ENCODE measurements around the gene PRKD1. TPM values are rescaled to one million over a fixed set of nuclear protein-coding genes. Genes with fewer than 3 reads are reported as not detected.

The PRKD1 gene
- total RNA-seq = 1 to 10 TPM; 2.1 to 8.9 (median 5.2) TPM
- polyA plus RNA-seq = 1 to 10 TPM; 1.0 to 1.8 (median 1.5) TPM
- long read RNA-seq, donor 1, partial matches to known transcripts = 5 of 5 reads
- long read RNA-seq, donor 1, other reads (novel, unspliced or antisense) = 0 of 5 reads
- long read RNA-seq, donor 2 = 0 reads

DNA sequence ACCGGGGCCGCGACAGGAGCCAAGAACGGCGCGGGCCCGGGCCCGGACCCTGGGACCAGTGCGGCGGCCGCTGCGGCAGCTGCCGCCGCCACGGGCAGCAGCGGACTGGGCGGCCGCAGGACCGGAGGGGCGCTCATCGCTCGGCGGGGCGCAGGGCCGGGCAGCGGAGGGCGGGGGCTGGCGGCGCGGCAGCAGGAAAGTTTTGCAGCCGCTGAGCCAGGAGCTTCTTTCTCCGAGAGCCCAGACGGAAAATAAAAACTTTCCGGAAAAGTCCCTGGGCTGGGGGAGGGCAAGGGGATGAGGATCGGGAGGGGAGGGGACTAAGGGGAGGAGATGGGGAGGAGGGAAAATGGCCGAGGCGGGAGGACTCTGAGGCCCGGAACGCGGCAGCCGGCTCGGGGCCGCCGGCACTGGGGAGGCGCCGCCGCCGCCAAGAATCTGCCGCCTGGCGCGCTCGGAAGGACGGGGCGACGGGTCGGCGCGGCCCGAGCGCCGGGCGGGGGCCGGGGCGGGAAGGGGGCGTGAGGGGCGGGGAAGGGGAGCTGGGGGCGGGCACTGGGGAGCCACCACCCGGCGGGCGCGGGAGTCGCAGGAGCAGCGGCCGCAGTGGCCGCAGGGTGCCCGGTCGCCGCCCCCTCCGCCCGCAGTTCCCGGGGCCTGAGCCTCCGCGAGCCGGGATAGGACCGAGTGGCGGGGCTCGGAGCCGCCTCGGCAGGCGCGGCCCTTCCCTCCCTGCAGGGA is at the start of gene PRKD1:
TSS of gene PRKD1 (minus strand) at position 472 of the 741 bp plus-strand sequence.
- intact Hi-C loops (cut with DNase I; ENCODE audit: low total_unique reads) = no loop called here
- TF ChIP-seq POLR2AphosphoS5 (IDR thresholded peaks at IDR 0.05) (peak in 1 of 3 donors; percentile 6), POLR2A (IDR thresholded peaks at IDR 0.05) (no peak)
- TF ChIP-seq, protein P1, sequence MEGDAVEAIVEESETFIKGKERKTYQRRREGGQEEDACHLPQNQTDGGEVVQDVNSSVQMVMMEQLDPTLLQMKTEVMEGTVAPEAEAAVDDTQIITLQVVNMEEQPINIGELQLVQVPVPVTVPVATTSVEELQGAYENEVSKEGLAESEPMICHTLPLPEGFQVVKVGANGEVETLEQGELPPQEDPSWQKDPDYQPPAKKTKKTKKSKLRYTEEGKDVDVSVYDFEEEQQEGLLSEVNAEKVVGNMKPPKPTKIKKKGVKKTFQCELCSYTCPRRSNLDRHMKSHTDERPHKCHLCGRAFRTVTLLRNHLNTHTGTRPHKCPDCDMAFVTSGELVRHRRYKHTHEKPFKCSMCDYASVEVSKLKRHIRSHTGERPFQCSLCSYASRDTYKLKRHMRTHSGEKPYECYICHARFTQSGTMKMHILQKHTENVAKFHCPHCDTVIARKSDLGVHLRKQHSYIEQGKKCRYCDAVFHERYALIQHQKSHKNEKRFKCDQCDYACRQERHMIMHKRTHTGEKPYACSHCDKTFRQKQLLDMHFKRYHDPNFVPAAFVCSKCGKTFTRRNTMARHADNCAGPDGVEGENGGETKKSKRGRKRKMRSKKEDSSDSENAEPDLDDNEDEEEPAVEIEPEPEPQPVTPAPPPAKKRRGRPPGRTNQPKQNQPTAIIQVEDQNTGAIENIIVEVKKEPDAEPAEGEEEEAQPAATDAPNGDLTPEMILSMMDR (IDR thresholded peaks at IDR 0.05 in 8 of 11, conservative IDR thresholded peaks at IDR 0.05 in 3 of 11) = peak in 5 of 11 experiments; percentile 31 to 47 (median 33)
- peaks cover 0 to 51% (median 12%) of the 10 kb centered on the region in 7 donors for H3K27me3 ChIP-seq (replicated peaks in 1 of 7)

DNA sequence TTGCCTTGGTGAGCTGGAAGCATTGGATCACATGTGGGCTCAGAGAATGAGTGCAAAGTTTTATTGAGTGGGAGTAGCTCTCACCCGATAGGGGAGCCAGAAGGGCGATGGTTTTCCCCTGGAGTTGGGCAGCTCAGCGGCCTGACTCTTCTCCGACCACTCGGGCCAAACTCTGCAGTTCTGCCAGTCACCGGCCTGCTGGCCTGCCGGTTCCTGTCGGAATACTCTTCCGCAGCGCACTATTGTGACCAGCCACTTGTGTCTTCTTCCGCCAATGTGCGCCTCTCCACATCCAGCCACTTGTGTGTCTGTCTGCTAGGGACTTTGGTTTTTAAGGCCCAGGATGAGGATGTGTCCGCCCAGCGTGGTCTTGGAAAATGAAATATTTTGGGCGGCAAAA is 43.5 kb upstream of the PRKD1 start:
- H3K4me1 ChIP-seq = no peaks in the 10 kb centered on the region
- H3K36me3 ChIP-seq = no peaks in the 10 kb centered on the region
- intact Hi-C loops (cut with DNase I; ENCODE audit: low total_unique reads) = no loop called here
- no peak overlapping the region for H3K4me3 ChIP-seq
- H3K9me3 ChIP-seq = peaks cover 0 to 7% (median 0%) of the 10 kb centered on the region in 8 donors
- no peaks in the 10 kb centered on the region for H3K27me3 ChIP-seq (replicated peaks in 1 of 7)
- H3K27ac ChIP-seq = no peak overlapping the region
- no peak for DNase-seq
- 93 to 98% (median 94%) methylated on average over 14 to 15 of the region's 15 CpGs for WGBS, 5 donors
- no peak for TF ChIP-seq POLR2AphosphoS5 (IDR thresholded peaks at IDR 0.05)
- TF ChIP-seq, protein P1 (IDR thresholded peaks at IDR 0.05 in 8 of 11, conservative IDR thresholded peaks at IDR 0.05 in 3 of 11) = no peak
- TF ChIP-seq POLR2A (IDR thresholded peaks at IDR 0.05) = no peak

More for the DNA sequence above, at the start of gene PRKD1:
- H3K4me1 ChIP-seq = peaks cover 0 to 21% (median 12%) of the 10 kb centered on the region in 6 donors
- peak within 1 kb of the TSS; percentile 36 to 83 (median 59) for H3K4me3 ChIP-seq
- H3K9me3 ChIP-seq = no peaks in the 10 kb centered on the region
- peak within 1 kb of the TSS in 7 of 8 donors; percentile 25 to 73 (median 61) for H3K27ac ChIP-seq
- H3K36me3 ChIP-seq = no peaks in the 10 kb centered on the region
- WGBS, 5 donors = 1 to 5% (median 2%) methylated on average over 37 to 91 of the region's 91 CpGs
- DNase-seq = peak; percentile 81

DNA sequence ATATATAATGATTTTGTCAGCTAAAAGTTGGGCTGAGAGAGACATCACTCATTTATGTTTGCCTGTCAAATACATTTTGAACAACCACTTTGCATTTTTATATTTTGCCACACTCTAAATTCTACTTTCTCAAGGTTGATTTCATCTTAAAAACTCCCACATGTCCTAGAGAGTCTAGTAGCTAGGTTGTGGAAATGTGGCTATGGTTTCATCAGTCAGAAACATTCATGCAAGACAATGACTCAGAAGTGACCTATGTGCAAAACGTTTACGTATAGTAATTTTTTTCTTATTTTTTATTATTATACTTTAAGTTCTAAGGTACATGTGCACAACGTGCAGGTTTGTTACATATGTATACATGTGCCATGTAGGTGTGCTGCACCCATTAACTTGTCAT is 27.4 kb upstream of the PRKD1 start:
- TF ChIP-seq, protein P1 (IDR thresholded peaks at IDR 0.05 in 8 of 11, conservative IDR thresholded peaks at IDR 0.05 in 3 of 11) = no peak
- TF ChIP-seq POLR2AphosphoS5 (IDR thresholded peaks at IDR 0.05) (no peak), POLR2A (IDR thresholded peaks at IDR 0.05) (no peak)
- Histone ChIP-seq H3K27ac (no peak overlapping the region), H3K4me3 (no peak overlapping the region), H3K4me1 (no peaks in the 10 kb centered on the region), H3K27me3 (replicated peaks in 1 of 7) (no peaks in the 10 kb centered on the region), H3K9me3 (peaks cover 0 to 16% (median 4%) of the 10 kb centered on the region in 8 donors), H3K36me3 (no peaks in the 10 kb centered on the region)
- intact Hi-C loops (cut with DNase I; ENCODE audit: low total_unique reads) = no loop called here
- 82 to 91% (median 89%) methylated on average over 3 of the region's 3 CpGs for WGBS, 5 donors
- DNase-seq = no peak

DNA sequence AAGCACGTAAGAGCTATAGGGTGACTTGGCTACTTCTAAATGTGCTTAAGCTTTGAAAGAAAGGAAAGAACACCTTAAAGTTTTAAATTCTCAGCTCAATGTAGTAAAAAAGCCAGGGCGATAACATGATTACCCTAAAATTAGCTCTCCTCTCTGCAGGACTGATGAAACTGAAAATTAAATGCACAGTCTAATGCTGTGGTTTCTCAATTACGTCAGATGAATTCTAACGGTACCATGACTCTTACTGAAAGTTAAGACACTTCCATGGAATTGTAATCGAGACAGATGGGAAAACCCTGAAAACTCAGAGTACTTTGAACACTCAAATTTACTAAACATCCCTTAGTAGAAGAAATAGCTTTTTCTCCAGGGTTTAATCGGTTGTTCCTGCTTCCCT is 25.9 kb upstream of the PRKD1 start:
- TF ChIP-seq, protein P1 (IDR thresholded peaks at IDR 0.05 in 8 of 11, conservative IDR thresholded peaks at IDR 0.05 in 3 of 11) = no peak
- TF ChIP-seq POLR2A (IDR thresholded peaks at IDR 0.05) (no peak), POLR2AphosphoS5 (IDR thresholded peaks at IDR 0.05) (no peak)

More for the DNA sequence above, 25.9 kb upstream of the PRKD1 start:
- H3K9me3 ChIP-seq = peaks cover 0 to 16% (median 4%) of the 10 kb centered on the region in 8 donors
- H3K27me3 ChIP-seq (replicated peaks in 1 of 7) = no peaks in the 10 kb centered on the region
- H3K4me3 ChIP-seq = no peak overlapping the region
- 78 to 87% (median 83%) methylated on average over 6 of the region's 6 CpGs for WGBS, 5 donors
- intact Hi-C loops (cut with DNase I; ENCODE audit: low total_unique reads) = no loop called here
- no peak overlapping the region for H3K27ac ChIP-seq
- no peak for DNase-seq
- no peaks in the 10 kb centered on the region for H3K4me1 ChIP-seq
- H3K36me3 ChIP-seq = no peaks in the 10 kb centered on the region

Measured in spleen (tissue), 13 donors.